OCI-M2 (cell line): ENCODE measurements around the gene YAF2.
A peak's percentile ranks its signal among the peaks of the same experiment; 100 is the strongest.

Source experiments
- DNase-seq: peaks from one replicate; lab custom pipeline; 2025; ENCODE audit not compliant: unreplicated experiment; lab: John Stamatoyannopoulos, UW

Gene YAF2

GRCh38 chr12:42145552-42146215, 92.4 kb downstream of the YAF2 start:
- DNase-seq: peak; percentile 27

GRCh38 chr12:42145197-42145549, 92.9 kb downstream of the YAF2 start:
- DNase-seq: no peak

- DNase-seq: peak; percentile 13
Observed at GRCh38 chr12:42144408-42145196, 93.4 kb downstream of the YAF2 start, which contains the start of gene GXYLT1. TSS of gene GXYLT1 (minus strand) at chr12:42144874. CDS start at chr12:42144646, 228 bp downstream.

- no peak for DNase-seq
Observed at GRCh38 chr12:42144158-42144407, 94.0 kb downstream of the YAF2 start.

- DNase-seq: no peak
Observed at GRCh38 chr12:42143452-42144157, 94.4 kb downstream of the YAF2 start.

GRCh38 chr12:42141981-42142606, 96.0 kb downstream of the YAF2 start:
- DNase-seq: no peak

GRCh38 chr12:42140901-42141300, 97.1 kb downstream of the YAF2 start:
- DNase-seq: no peak

- no peak for DNase-seq
Observed at GRCh38 chr12:42135259-42135814, 102.7 kb downstream of the YAF2 start.

- no peak for DNase-seq
Observed at GRCh38 chr12:42130672-42131402, 107.2 kb downstream of the YAF2 start.

GRCh38 chr12:42129595-42130204, 108.3 kb downstream of the YAF2 start:
- DNase-seq: no peak

- no peak for DNase-seq
Observed at GRCh38 chr12:42128888-42129287, 109.2 kb downstream of the YAF2 start.

- DNase-seq: no peak
Observed at GRCh38 chr12:42128327-42128726, 109.7 kb downstream of the YAF2 start.

- no peak for DNase-seq
Observed at GRCh38 chr12:42126963-42127362, 111.1 kb downstream of the YAF2 start.

- no peak for DNase-seq
Observed at GRCh38 chr12:42125388-42125767, 112.7 kb downstream of the YAF2 start.

- DNase-seq: no peak
Observed at GRCh38 chr12:42124764-42125387, 113.2 kb downstream of the YAF2 start.

GRCh38 chr12:42119085-42119633, 118.9 kb downstream of the YAF2 start:
- no peak for DNase-seq

GRCh38 chr12:42118136-42118879, 119.7 kb downstream of the YAF2 start:
- no peak for DNase-seq

- DNase-seq: no peak
Observed at GRCh38 chr12:42109031-42109430, 129.0 kb downstream of the YAF2 start.
